Testis (tissue), 3 donors: ENCODE data around the gene CGB5. TPM values are rescaled to one million over a fixed set of nuclear protein-coding genes. Genes with fewer than 3 reads are reported as not detected.
"Not testable (repeated sequence)": the region's sequence is repeated elsewhere in the genome, so short reads cannot be mapped to it uniquely, and the experiment has no call there.

Experiments
- DNase-seq: peaks from one replicate; pipeline ENCODE4 v3.0.0-alpha.2; 2019
- H3K27ac ChIP-seq, 2 donors: fragments of 200-600 bp; sonication (generic); one replicate each; pipeline ENCODE4 v1.5.1; 2019
- H3K27me3 ChIP-seq: fragments of 200-600 bp; sonication (generic); one replicate; pipeline ENCODE4 v1.5.1; 2019
- H3K36me3 ChIP-seq: fragments of 200-600 bp; sonication (generic); one replicate; pipeline ENCODE4 v1.5.1; 2017; ENCODE audit warnings: low read depth; ENCODE audit errors: missing control alignments
- H3K4me1 ChIP-seq: fragments of 200-600 bp; sonication (generic); one replicate; pipeline ENCODE4 v1.5.1; 2019
- H3K4me3 ChIP-seq, 2 donors: fragments of 200-600 bp; sonication (generic); one replicate each; pipeline ENCODE4 v1.5.1; 2017 to 2019
- H3K9me3 ChIP-seq: fragments of 200-600 bp; sonication (generic); one replicate; pipeline ENCODE4 v1.5.1; 2017
- POLR2A ChIP-seq: fragments of 450-650 bp; IDR thresholded peaks from one replicate; pipeline ENCODE4 v1.6.1; 2017; ENCODE audit warnings: antibody characterized with exemption, mild to moderate bottlenecking, moderate library complexity
- whole genome bisulfite sequencing, 2 donors: methylation state at CpG; one replicate each; pipeline ENCODE4 v1.1.5; 2018; 5-methylcytosine and 5-hydroxymethylcytosine counted together
- intact Hi-C: fragments of 100-400 bp; cut with DNase I; formaldehyde crosslinking; loops from one replicate; pipeline ENCODE4 v1.15.1; 2023; ENCODE audit warnings: low total_unique reads
- polyA plus RNA-seq: library from polyadenylated mRNA; stranded (reverse); fragments of 350-450 nt; fragmentation: Illumina TruSeq; extraction: RNeasy Lipid Tissue Mini Kit (QIAGEN cat#74804); gene quantifications from one replicate; pipeline ENCODE4 v1.2.3, GENCODE V29; 2014; ENCODE audit warnings: low read depth, low replicate concordance; ENCODE audit not compliant: insufficient read depth
- total RNA-seq, 2 donors: library from RNA; depleted of rRNA; stranded (reverse); fragments of >200 nt; gene quantifications; one replicate each; pipeline ENCODE4 v1.2.3, GENCODE V29; 2016
- TF ChIP-seq, protein P1 (sequence below), 3 experiments: fragments of 450-650 bp in 2 of 3; fragments of 200-600 bp in 1 of 3; sonication (generic) in 1 of 3; IDR thresholded peaks; one replicate each; pipeline ENCODE4 v1.5.1; 2016 to 2019; ENCODE audit warnings: antibody characterized with exemption in 3 of 3, mild to moderate bottlenecking in 2 of 3, moderate library complexity in 1 of 3

Gene CGB5
- total and polyA plus RNA-seq, 3 donors from 2014 or later: 2.4 TPM; not detected in 2

DNA sequence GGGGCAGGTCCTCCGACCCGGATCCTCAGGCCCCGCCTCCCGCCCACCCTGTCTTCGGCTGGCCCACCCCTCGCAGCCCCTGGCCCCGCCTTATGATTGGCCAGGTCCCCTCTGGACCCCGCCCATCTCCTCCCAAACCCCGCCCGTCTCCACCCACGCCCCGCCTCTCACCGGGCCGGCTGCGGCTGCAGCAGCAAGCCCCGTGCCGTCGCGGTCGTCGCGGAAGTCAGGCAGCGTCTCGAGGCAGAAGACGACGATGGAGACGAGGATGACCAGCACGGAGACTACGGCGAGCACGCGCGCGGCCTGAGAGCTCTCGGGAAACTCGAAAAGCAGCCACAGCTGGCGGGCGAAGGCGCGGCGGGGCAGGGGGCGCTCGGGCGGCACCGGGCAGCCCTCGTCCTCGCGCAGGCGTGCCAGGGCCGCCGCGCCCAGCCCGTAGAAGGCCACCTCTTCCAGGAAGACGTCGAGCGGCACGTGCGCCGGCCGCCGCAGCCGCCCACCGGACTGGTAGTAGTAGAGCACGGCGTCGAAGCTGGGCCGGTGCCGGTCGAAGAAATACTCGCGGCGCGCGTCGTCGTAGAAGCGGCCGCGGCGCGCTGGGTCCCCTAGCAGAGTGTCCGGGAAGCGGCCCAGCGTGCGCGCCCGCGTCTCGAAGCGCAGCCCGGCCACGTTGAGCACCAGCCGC lies 28.4 kb downstream of the CGB5 start:
- peak; percentile 72 for DNase-seq
- WGBS, 2 donors: 3 to 4% methylated on average over 17 to 56 of the region's 93 CpGs
- no peak overlapping the region for H3K27ac ChIP-seq
- H3K4me3 ChIP-seq: peak overlapping the region; percentile 24 to 34
- no peaks in the 10 kb centered on the region for H3K27me3 ChIP-seq
- no peaks in the 10 kb centered on the region for H3K36me3 ChIP-seq
- intact Hi-C loops: loop anchor here (10.0 kb wide), 1 partner anchor 133 kb away; no protein-coding TSS in a partner anchor
- no peaks in the 10 kb centered on the region for H3K9me3 ChIP-seq
- no peaks in the 10 kb centered on the region for H3K4me1 ChIP-seq
- TF ChIP-seq POLR2A: no peak

DNA sequence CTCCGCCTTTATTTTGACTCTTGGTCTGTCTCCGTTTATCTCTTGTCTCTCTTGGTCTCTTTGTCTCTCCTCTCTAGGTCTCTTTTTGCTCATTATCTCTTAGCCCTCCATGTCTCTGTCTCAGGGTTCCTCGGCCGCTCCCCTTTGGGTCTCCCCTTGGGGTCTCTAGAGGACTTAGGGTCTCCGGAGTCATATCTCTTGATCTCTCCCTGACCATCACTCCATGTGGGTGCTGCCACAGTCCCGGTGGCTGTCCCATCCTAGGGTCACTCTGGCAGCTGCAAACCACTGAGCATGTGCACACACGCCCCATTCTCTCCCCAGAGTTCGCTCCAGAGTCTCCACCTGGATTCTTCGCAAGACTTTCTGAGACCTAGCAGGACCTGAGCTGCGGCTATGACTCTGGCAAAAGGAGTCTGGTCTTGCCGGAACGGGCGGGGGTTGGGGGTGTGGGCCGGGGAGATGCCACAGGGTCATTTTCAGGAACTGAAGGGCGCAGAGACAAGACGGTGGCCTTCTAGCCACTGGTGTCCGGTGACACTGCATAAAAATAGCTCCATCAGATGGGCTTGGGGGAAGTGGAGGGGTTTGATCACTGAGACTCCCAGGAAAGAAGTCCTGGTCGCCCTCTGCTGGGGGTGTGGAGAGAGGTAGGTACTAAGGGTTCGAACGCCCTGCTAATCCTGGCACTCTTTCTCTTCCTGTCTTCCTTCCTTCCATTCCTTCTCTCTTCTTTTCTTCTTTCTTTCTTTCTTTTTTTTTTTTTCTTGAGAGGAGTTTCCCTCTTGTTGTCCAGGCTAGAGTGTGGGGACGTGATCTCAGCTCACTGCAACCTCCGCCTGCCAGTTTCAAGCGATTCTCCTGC lies 30.1 kb downstream of the CGB5 start:
- Histone ChIP-seq H3K36me3 (no peaks in the 10 kb centered on the region), H3K9me3 (no peaks in the 10 kb centered on the region), H3K4me3 (no peak overlapping the region), H3K27me3 (no peaks in the 10 kb centered on the region), H3K27ac (no peak overlapping the region), H3K4me1 (no peaks in the 10 kb centered on the region)
- 46 to 58% methylated on average over 19 to 23 of the region's 23 CpGs for WGBS, 2 donors
- no peak for DNase-seq
- intact Hi-C loops: loop anchor here (10.0 kb wide), 1 partner anchor 131 kb away; no protein-coding TSS in a partner anchor
- TF ChIP-seq POLR2A: no peak
- TF ChIP-seq, protein P1, sequence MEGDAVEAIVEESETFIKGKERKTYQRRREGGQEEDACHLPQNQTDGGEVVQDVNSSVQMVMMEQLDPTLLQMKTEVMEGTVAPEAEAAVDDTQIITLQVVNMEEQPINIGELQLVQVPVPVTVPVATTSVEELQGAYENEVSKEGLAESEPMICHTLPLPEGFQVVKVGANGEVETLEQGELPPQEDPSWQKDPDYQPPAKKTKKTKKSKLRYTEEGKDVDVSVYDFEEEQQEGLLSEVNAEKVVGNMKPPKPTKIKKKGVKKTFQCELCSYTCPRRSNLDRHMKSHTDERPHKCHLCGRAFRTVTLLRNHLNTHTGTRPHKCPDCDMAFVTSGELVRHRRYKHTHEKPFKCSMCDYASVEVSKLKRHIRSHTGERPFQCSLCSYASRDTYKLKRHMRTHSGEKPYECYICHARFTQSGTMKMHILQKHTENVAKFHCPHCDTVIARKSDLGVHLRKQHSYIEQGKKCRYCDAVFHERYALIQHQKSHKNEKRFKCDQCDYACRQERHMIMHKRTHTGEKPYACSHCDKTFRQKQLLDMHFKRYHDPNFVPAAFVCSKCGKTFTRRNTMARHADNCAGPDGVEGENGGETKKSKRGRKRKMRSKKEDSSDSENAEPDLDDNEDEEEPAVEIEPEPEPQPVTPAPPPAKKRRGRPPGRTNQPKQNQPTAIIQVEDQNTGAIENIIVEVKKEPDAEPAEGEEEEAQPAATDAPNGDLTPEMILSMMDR (IDR thresholded peaks at IDR 0.05): no peak

- H3K36me3 ChIP-seq, H3K27me3 ChIP-seq, H3K9me3 ChIP-seq, H3K4me1 ChIP-seq, H3K27ac ChIP-seq, H3K4me3 ChIP-seq: not testable (repeated sequence)
- WGBS, 2 donors: 35 to 40% methylated on average over 9 of the region's 9 CpGs
- TF ChIP-seq, protein P1 (IDR thresholded peaks at IDR 0.05): peak; percentile 41 to 69 (median 60)
- DNase-seq: peak; percentile 80
- intact Hi-C loops: loop anchor here (10.0 kb wide), 1 partner anchor 130 kb away; no protein-coding TSS in a partner anchor
Measured at GRCh38 chr19:49074869-49075268, 31.2 kb downstream of the CGB5 start.

GRCh38 chr19:49080392-49080791 lies 36.7 kb downstream of the CGB5 start:
- H3K4me3 ChIP-seq: no peak overlapping the region
- intact Hi-C loops: no loop called here
- peak; percentile 81 for DNase-seq
- 62 to 77% methylated on average over 4 of the region's 4 CpGs for WGBS, 2 donors
- H3K36me3 ChIP-seq: no peaks in the 10 kb centered on the region
- peak overlapping the region; percentile 59 to 69 for H3K27ac ChIP-seq
- peaks cover 22% of the 10 kb centered on the region for H3K4me1 ChIP-seq
- TF ChIP-seq, protein P1 (IDR thresholded peaks at IDR 0.05): no peak
- no peak for TF ChIP-seq POLR2A
- no peaks in the 10 kb centered on the region for H3K9me3 ChIP-seq
- H3K27me3 ChIP-seq: no peaks in the 10 kb centered on the region

DNA sequence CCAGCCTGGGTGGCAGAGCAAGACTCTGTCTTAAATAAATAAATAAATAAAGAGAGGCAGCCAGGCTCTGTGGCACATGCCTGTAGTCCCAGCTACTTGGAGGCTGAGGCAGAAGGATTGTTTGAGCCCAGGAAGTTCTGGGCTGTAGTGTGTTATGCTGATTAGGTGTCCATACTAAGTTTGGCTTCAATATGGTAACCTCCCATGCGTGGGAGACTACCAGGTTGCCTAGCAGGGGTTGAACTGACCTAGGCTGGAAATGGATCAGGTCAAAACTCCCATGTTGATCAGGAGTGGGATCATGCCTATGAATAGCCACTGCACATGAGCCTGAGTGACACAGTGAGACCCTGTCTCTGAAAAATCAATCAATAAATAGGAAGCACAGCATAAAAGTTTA lies 37.6 kb downstream of the CGB5 start:
- Histone ChIP-seq H3K9me3 (no peaks in the 10 kb centered on the region), H3K4me1 (peaks cover 25% of the 10 kb centered on the region)
- intact Hi-C loops: no loop called here

More for the DNA sequence above, 37.6 kb downstream of the CGB5 start:
- peak overlapping the region; percentile 44 to 69 for H3K27ac ChIP-seq
- TF ChIP-seq, protein P1 (IDR thresholded peaks at IDR 0.05): no peak
- TF ChIP-seq POLR2A: no peak
- whole genome bisulfite sequencing, 2 donors: 67 to 80% methylated on average over 1 of the region's 1 CpG
- no peaks in the 10 kb centered on the region for H3K27me3 ChIP-seq
- DNase-seq: no peak
- no peaks in the 10 kb centered on the region for H3K36me3 ChIP-seq
- H3K4me3 ChIP-seq: no peak overlapping the region
